PFSK-1 (cell line): ENCODE measurements around the gene CYSRT1.

Experiments used
- FOXP2 ChIP-seq: optimal IDR thresholded peaks from 2 replicates; pipeline ENCODE3; 2011; ENCODE audit warnings: borderline replicate concordance, control low read depth, inconsistent platforms; ENCODE audit not compliant: insufficient read depth; ENCODE audit errors: extremely low read length, extremely low read depth
- POLR2AphosphoS5 ChIP-seq: IDR thresholded peaks from 2 replicates; pipeline ENCODE4 v1.6.1; 2012; ENCODE audit warnings: low read depth, mild to moderate bottlenecking, control low read depth, low read length, moderate library complexity
- SIN3A ChIP-seq: IDR thresholded peaks from 2 replicates; pipeline ENCODE4 v1.6.1; 2012; ENCODE audit warnings: mild to moderate bottlenecking, low read length, moderate library complexity, borderline replicate concordance; ENCODE audit not compliant: insufficient read depth
- TAF1 ChIP-seq: IDR thresholded peaks from 2 replicates; pipeline ENCODE4 v1.6.1; 2012; ENCODE audit warnings: low read length, control low read depth, borderline replicate concordance; ENCODE audit not compliant: insufficient read depth
- TF ChIP-seq, protein P1 (sequence below), 2 experiments: IDR thresholded peaks; 2 replicates each; pipeline versions ENCODE4 v1.6.1 to v1.8.0; 2011 to 2012; ENCODE audit warnings: low read depth in 2 of 2, low read length in 2 of 2, control low read depth in 1 of 2, inconsistent platforms in 1 of 2, mild to moderate bottlenecking in 1 of 2, moderate library complexity in 1 of 2; ENCODE audit not compliant: insufficient read depth in 1 of 2

The CYSRT1 gene

GRCh38 chr9:137247135-137247915 lies 22.4 kb downstream of the CYSRT1 start:
- TF ChIP-seq SIN3A (no peak), FOXP2 (no peak), TAF1 (no peak), POLR2AphosphoS5 (no peak)
- TF ChIP-seq, protein P1, sequence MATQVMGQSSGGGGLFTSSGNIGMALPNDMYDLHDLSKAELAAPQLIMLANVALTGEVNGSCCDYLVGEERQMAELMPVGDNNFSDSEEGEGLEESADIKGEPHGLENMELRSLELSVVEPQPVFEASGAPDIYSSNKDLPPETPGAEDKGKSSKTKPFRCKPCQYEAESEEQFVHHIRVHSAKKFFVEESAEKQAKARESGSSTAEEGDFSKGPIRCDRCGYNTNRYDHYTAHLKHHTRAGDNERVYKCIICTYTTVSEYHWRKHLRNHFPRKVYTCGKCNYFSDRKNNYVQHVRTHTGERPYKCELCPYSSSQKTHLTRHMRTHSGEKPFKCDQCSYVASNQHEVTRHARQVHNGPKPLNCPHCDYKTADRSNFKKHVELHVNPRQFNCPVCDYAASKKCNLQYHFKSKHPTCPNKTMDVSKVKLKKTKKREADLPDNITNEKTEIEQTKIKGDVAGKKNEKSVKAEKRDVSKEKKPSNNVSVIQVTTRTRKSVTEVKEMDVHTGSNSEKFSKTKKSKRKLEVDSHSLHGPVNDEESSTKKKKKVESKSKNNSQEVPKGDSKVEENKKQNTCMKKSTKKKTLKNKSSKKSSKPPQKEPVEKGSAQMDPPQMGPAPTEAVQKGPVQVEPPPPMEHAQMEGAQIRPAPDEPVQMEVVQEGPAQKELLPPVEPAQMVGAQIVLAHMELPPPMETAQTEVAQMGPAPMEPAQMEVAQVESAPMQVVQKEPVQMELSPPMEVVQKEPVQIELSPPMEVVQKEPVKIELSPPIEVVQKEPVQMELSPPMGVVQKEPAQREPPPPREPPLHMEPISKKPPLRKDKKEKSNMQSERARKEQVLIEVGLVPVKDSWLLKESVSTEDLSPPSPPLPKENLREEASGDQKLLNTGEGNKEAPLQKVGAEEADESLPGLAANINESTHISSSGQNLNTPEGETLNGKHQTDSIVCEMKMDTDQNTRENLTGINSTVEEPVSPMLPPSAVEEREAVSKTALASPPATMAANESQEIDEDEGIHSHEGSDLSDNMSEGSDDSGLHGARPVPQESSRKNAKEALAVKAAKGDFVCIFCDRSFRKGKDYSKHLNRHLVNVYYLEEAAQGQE (IDR thresholded peaks at IDR 0.05; ENCODE audit: insufficient read depth in 1 of 2, low read depth in 2 of 2, low read length in 2 of 2), result no peak

DNA sequence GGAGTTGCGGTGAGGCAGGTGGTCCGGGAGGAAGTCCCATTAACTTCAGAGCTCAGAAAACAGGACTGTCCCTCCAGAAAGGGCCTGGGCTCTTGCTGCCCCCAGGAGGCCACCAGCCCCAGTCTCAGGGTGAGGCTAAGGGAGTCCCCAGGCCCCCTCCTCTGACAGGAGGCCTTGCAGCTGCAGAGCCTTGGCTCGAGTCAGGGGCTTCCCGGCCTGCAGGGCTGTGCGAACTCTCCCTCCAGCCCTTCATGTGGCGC lies 22.9 kb downstream of the CYSRT1 start:
- TF ChIP-seq SIN3A (no peak), TAF1 (no peak), FOXP2 (no peak), POLR2AphosphoS5 (no peak)
- TF ChIP-seq, protein P1 (IDR thresholded peaks at IDR 0.05; ENCODE audit: insufficient read depth in 1 of 2, low read depth in 2 of 2, low read length in 2 of 2), result no peak

- no peak for TF ChIP-seq SIN3A
- no peak for TF ChIP-seq TAF1
- no peak for TF ChIP-seq FOXP2
- no peak for TF ChIP-seq POLR2AphosphoS5
- TF ChIP-seq, protein P1 (IDR thresholded peaks at IDR 0.05; ENCODE audit: insufficient read depth in 1 of 2, low read depth in 2 of 2, low read length in 2 of 2), result no peak
Observed at GRCh38 chr9:137250329-137251193, 25.6 kb downstream of the CYSRT1 start.

DNA sequence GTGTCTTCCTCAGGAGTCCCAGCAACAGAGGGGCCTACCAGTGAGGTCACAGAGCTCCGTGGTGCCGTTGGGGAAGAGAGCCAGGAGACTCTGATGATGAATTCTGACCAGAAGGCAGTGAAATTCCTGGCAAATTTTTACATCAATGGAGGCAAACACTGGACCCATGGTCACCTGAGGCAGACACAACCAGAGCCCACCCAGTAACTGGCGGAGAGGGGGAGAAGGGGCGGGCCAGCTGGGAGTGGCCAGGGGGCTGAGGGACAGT lies 26.2 kb downstream of the CYSRT1 start, which contains the start of gene STPG3:
TSS of gene STPG3 (plus strand) at position 93 of the 268 bp plus-strand sequence. CDS start at position 94, 1 bp downstream.
- no peak for TF ChIP-seq TAF1
- TF ChIP-seq SIN3A, result no peak
- no peak for TF ChIP-seq POLR2AphosphoS5
- TF ChIP-seq, protein P1 (IDR thresholded peaks at IDR 0.05; ENCODE audit: insufficient read depth in 1 of 2, low read depth in 2 of 2, low read length in 2 of 2), result no peak
- TF ChIP-seq FOXP2, result no peak
